Stomach smooth muscle (tissue), 2 donors: ENCODE results near the gene LENEP.

Experiments used
- H3K27ac ChIP-seq: one replicate; pipeline ENCODE4 v1.7.0; 2013; ENCODE audit warnings: mild to moderate bottlenecking, low read length, inconsistent platforms
- H3K27me3 ChIP-seq, 2 donors: one replicate each; pipeline ENCODE4 v1.7.0; 2013; ENCODE audit warnings: low read length in 2 of 2; ENCODE audit not compliant: insufficient read depth in 2 of 2, control insufficient read depth in 1 of 2
- H3K36me3 ChIP-seq, 2 donors: one replicate each; pipeline ENCODE4 v1.7.0; 2013; ENCODE audit warnings: low read length in 2 of 2; ENCODE audit not compliant: control insufficient read depth in 2 of 2, insufficient read depth in 2 of 2
- H3K4me1 ChIP-seq: one replicate; pipeline ENCODE4 v1.7.0; 2013; ENCODE audit warnings: low read length; ENCODE audit not compliant: control insufficient read depth, insufficient read depth
- H3K4me3 ChIP-seq, 2 donors: one replicate each; pipeline ENCODE4 v1.7.0; 2013; ENCODE audit warnings: low read length in 2 of 2
- H3K9ac ChIP-seq, 2 donors: one replicate each; pipeline ENCODE4 v1.7.0; 2013; ENCODE audit warnings: low read length in 2 of 2, mild to moderate bottlenecking in 1 of 2
- H3K9me3 ChIP-seq, 2 donors: one replicate each; pipeline ENCODE4 v1.7.0; 2013; ENCODE audit warnings: low read length in 2 of 2; ENCODE audit not compliant: control insufficient read depth in 2 of 2
- donor health status: healthy.
- donor health status: Pancreatic carcinoma.

The LENEP gene

GRCh38 chr1:155034318-155035208, 41.2 kb downstream of the LENEP start:
- no peaks in the 10 kb centered on the region for H3K36me3 ChIP-seq
- H3K9me3 ChIP-seq, result no peaks in the 10 kb centered on the region
- no peak overlapping the region for H3K27ac ChIP-seq
- H3K4me1 ChIP-seq, result peaks cover 2% of the 10 kb centered on the region
- H3K9ac ChIP-seq, result no peak overlapping the region
- no peaks in the 10 kb centered on the region for H3K27me3 ChIP-seq
- no peak overlapping the region for H3K4me3 ChIP-seq

- Histone ChIP-seq H3K4me1 (peaks cover 2% of the 10 kb centered on the region), H3K9ac (no peak overlapping the region), H3K36me3 (no peaks in the 10 kb centered on the region), H3K27me3 (no peaks in the 10 kb centered on the region), H3K9me3 (no peaks in the 10 kb centered on the region), H3K27ac (no peak overlapping the region), H3K4me3 (no peak overlapping the region)
These were observed 42.5 kb downstream of the LENEP start for GRCh38 chr1:155035936-155036335.

- Histone ChIP-seq H3K9me3 (no peaks in the 10 kb centered on the region), H3K4me3 (no peak overlapping the region), H3K9ac (no peak overlapping the region), H3K27ac (no peak overlapping the region), H3K36me3 (no peaks in the 10 kb centered on the region), H3K27me3 (no peaks in the 10 kb centered on the region), H3K4me1 (peaks cover 2% of the 10 kb centered on the region)
These were observed 43.7 kb downstream of the LENEP start for GRCh38 chr1:155037043-155037442.

- Histone ChIP-seq H3K4me1 (no peaks in the 10 kb centered on the region), H3K36me3 (no peaks in the 10 kb centered on the region), H3K9me3 (no peaks in the 10 kb centered on the region), H3K27me3 (no peaks in the 10 kb centered on the region), H3K9ac (no peak overlapping the region), H3K27ac (no peak overlapping the region), H3K4me3 (no peak overlapping the region)
These were observed 44.6 kb downstream of the LENEP start for GRCh38 chr1:155037851-155038441.

- H3K36me3 ChIP-seq, result no peaks in the 10 kb centered on the region
- H3K4me3 ChIP-seq, result no peak overlapping the region
- no peaks in the 10 kb centered on the region for H3K9me3 ChIP-seq
- H3K9ac ChIP-seq, result no peak overlapping the region
- no peaks in the 10 kb centered on the region for H3K4me1 ChIP-seq
- no peak overlapping the region for H3K27ac ChIP-seq
- no peaks in the 10 kb centered on the region for H3K27me3 ChIP-seq
These were observed 45.4 kb downstream of the LENEP start for GRCh38 chr1:155038602-155039307.

GRCh38 chr1:155039308-155039669, 45.9 kb downstream of the LENEP start:
- Histone ChIP-seq H3K4me1 (no peaks in the 10 kb centered on the region), H3K36me3 (no peaks in the 10 kb centered on the region), H3K27ac (no peak overlapping the region), H3K9ac (no peak overlapping the region), H3K4me3 (no peak overlapping the region), H3K9me3 (no peaks in the 10 kb centered on the region), H3K27me3 (no peaks in the 10 kb centered on the region)

GRCh38 chr1:155040358-155041093, 47.1 kb downstream of the LENEP start:
- Histone ChIP-seq H3K4me3 (no peak overlapping the region), H3K27ac (no peak overlapping the region), H3K9me3 (no peaks in the 10 kb centered on the region), H3K36me3 (no peaks in the 10 kb centered on the region), H3K9ac (no peak overlapping the region), H3K4me1 (peaks cover 3% of the 10 kb centered on the region), H3K27me3 (no peaks in the 10 kb centered on the region)

- H3K27me3 ChIP-seq, result no peaks in the 10 kb centered on the region
- no peaks in the 10 kb centered on the region for H3K36me3 ChIP-seq
- no peak overlapping the region for H3K4me3 ChIP-seq
- no peaks in the 10 kb centered on the region for H3K9me3 ChIP-seq
- H3K4me1 ChIP-seq, result peaks cover 3% of the 10 kb centered on the region
- no peak overlapping the region for H3K9ac ChIP-seq
- no peak overlapping the region for H3K27ac ChIP-seq
These were observed 49.4 kb downstream of the LENEP start for GRCh38 chr1:155042789-155043188.

GRCh38 chr1:155043301-155043702, 49.9 kb downstream of the LENEP start:
- Histone ChIP-seq H3K9me3 (no peaks in the 10 kb centered on the region), H3K36me3 (no peaks in the 10 kb centered on the region), H3K27me3 (no peaks in the 10 kb centered on the region), H3K9ac (no peak overlapping the region), H3K4me3 (no peak overlapping the region), H3K27ac (no peak overlapping the region), H3K4me1 (peaks cover 3% of the 10 kb centered on the region)

- Histone ChIP-seq H3K27me3 (no peaks in the 10 kb centered on the region), H3K27ac (no peak overlapping the region), H3K4me1 (peaks cover 3% of the 10 kb centered on the region), H3K4me3 (no peak overlapping the region), H3K9me3 (no peaks in the 10 kb centered on the region), H3K36me3 (no peaks in the 10 kb centered on the region), H3K9ac (no peak overlapping the region)
These were observed 50.4 kb downstream of the LENEP start for GRCh38 chr1:155043793-155044192.
